Natural killer cell treated with Interleukin-12 subunit alpha and Interleukin-12 subunit beta and Interleukin-15 and Interleukin-18, amount 100 ng/mL, for 72 hours (primary cell): ENCODE data around the gene MROH2A. TPM values are rescaled to one million over a fixed set of nuclear protein-coding genes. Genes with fewer than 3 reads are reported as not detected.

ENCODE experiments used
- ATAC-seq, 2 donors: fragments of 150-1000 bp; cut with Tn5 transposase in 1 of 2; sonication (Bioruptor Pico), chemical (Tn5 transposase) in 1 of 2; 2 replicates each; pipeline ENCODE4 v1.10.0; 2021
- DNase-seq: peaks from one replicate; pipeline ENCODE4 v3.0.0; 2022; ENCODE audit warnings: low spot score
- H3K27ac Mint-ChIP-seq, 2 donors: 1 replicate in 1 of 2; 2 replicates in 1 of 2; pipeline ENCODE4 v1.8.0; 2022; ENCODE audit warnings: mixed read lengths in 2 of 2, mild to moderate bottlenecking in 1 of 2, moderate library complexity in 1 of 2
- H3K27me3 Mint-ChIP-seq, 2 donors: 1 replicate in 1 of 2; 2 replicates in 1 of 2; pipeline ENCODE4 v1.8.0; 2022; ENCODE audit warnings: mixed read lengths in 2 of 2
- H3K36me3 Mint-ChIP-seq: one replicate; pipeline ENCODE4 v1.8.0; 2022; ENCODE audit warnings: mixed read lengths
- H3K4me1 Mint-ChIP-seq, 2 donors: 1 replicate in 1 of 2; 2 replicates in 1 of 2; pipeline ENCODE4 v1.8.0; 2022; ENCODE audit warnings: low read depth in 2 of 2, mixed read lengths in 2 of 2, mild to moderate bottlenecking in 1 of 2
- H3K4me3 Mint-ChIP-seq: one replicate; pipeline ENCODE4 v1.8.0; 2022; ENCODE audit warnings: mixed read lengths
- H3K9me3 Mint-ChIP-seq: 2 replicates; pipeline ENCODE4 v1.8.0; 2022; ENCODE audit warnings: mixed read lengths
- total RNA-seq, 2 donors: library from RNA; stranded (reverse); gene quantifications; one replicate each; pipeline ENCODE4 v1.2.3, GENCODE V29; 2022

Gene MROH2A
- total RNA-seq, 2 donors from 2014 or later = not detected

GRCh38 chr2:233756429-233757081 is 21.6 kb upstream of the MROH2A start:
- DNase-seq (no peak), ATAC-seq (no peak)
- Mint-ChIP-seq H3K36me3 (no peaks in the 10 kb centered on the region), H3K4me1 (no peaks in the 10 kb centered on the region), H3K27me3 (peaks cover 6 to 14% of the 10 kb centered on the region in 2 donors), H3K9me3 (no peaks in the 10 kb centered on the region), H3K27ac (no peak overlapping the region), H3K4me3 (no peak overlapping the region)

- no peaks in the 10 kb centered on the region for H3K36me3 Mint-ChIP-seq
- no peaks in the 10 kb centered on the region for H3K9me3 Mint-ChIP-seq
- no peak overlapping the region for H3K27ac Mint-ChIP-seq
- no peak overlapping the region for H3K4me3 Mint-ChIP-seq
- no peak for DNase-seq
- H3K27me3 Mint-ChIP-seq = peaks cover 6 to 9% of the 10 kb centered on the region in 2 donors
- H3K4me1 Mint-ChIP-seq = no peaks in the 10 kb centered on the region
- ATAC-seq = no peak
Observed at GRCh38 chr2:233758141-233758540, 20.0 kb upstream of the MROH2A start.

- H3K27ac Mint-ChIP-seq = no peak overlapping the region
- H3K9me3 Mint-ChIP-seq = no peaks in the 10 kb centered on the region
- no peaks in the 10 kb centered on the region for H3K36me3 Mint-ChIP-seq
- peaks cover 13 to 14% of the 10 kb centered on the region in 2 donors for H3K27me3 Mint-ChIP-seq
- no peak overlapping the region for H3K4me3 Mint-ChIP-seq
- H3K4me1 Mint-ChIP-seq = no peaks in the 10 kb centered on the region
- no peak for DNase-seq
- no peak for ATAC-seq
Observed at GRCh38 chr2:233758849-233759248, 19.3 kb upstream of the MROH2A start.

GRCh38 chr2:233760043-233760442 is 18.1 kb upstream of the MROH2A start, which contains the start of gene UGT1A1:
Gene UGT1A1, plus strand, starts transcription at chr2:233760270. Its CDS starts 18 bp downstream, at chr2:233760288.
- ATAC-seq = no peak
- Mint-ChIP-seq H3K9me3 (no peaks in the 10 kb centered on the region), H3K27me3 (peaks cover 18 to 20% of the 10 kb centered on the region in 2 donors), H3K4me3 (no peak within 1 kb of the TSS), H3K27ac (no peak within 1 kb of the TSS), H3K36me3 (no peaks in the 10 kb centered on the region), H3K4me1 (no peaks in the 10 kb centered on the region)
- no peak for DNase-seq

GRCh38 chr2:233761040-233761769 is 16.9 kb upstream of the MROH2A start:
- no peak overlapping the region for H3K4me3 Mint-ChIP-seq
- ATAC-seq (no peak), DNase-seq (no peak)
- H3K4me1 Mint-ChIP-seq = no peaks in the 10 kb centered on the region
- peaks cover 20 to 21% of the 10 kb centered on the region in 2 donors for H3K27me3 Mint-ChIP-seq
- H3K27ac Mint-ChIP-seq = no peak overlapping the region
- H3K9me3 Mint-ChIP-seq = no peaks in the 10 kb centered on the region
- H3K36me3 Mint-ChIP-seq = no peaks in the 10 kb centered on the region

- DNase-seq (no peak), ATAC-seq (no peak)
- H3K36me3 Mint-ChIP-seq = no peaks in the 10 kb centered on the region
- H3K4me3 Mint-ChIP-seq = no peak overlapping the region
- no peaks in the 10 kb centered on the region for H3K9me3 Mint-ChIP-seq
- H3K27ac Mint-ChIP-seq = no peak overlapping the region
- peaks cover 21 to 38% of the 10 kb centered on the region in 2 donors for H3K27me3 Mint-ChIP-seq
- no peaks in the 10 kb centered on the region for H3K4me1 Mint-ChIP-seq
Observed at GRCh38 chr2:233764264-233764663, 13.9 kb upstream of the MROH2A start.

GRCh38 chr2:233764761-233765160 is 13.4 kb upstream of the MROH2A start:
- DNase-seq (no peak), ATAC-seq (no peak)
- H3K36me3 Mint-ChIP-seq = no peaks in the 10 kb centered on the region
- no peak overlapping the region for H3K27ac Mint-ChIP-seq
- no peak overlapping the region for H3K4me3 Mint-ChIP-seq
- H3K27me3 Mint-ChIP-seq = peaks cover 23 to 42% of the 10 kb centered on the region in 2 donors
- H3K4me1 Mint-ChIP-seq = no peaks in the 10 kb centered on the region
- H3K9me3 Mint-ChIP-seq = no peaks in the 10 kb centered on the region

GRCh38 chr2:233766416-233766815 is 11.7 kb upstream of the MROH2A start:
- ATAC-seq = no peak
- DNase-seq = no peak
- peaks cover 23 to 48% of the 10 kb centered on the region in 2 donors for H3K27me3 Mint-ChIP-seq
- no peaks in the 10 kb centered on the region for H3K9me3 Mint-ChIP-seq
- H3K4me3 Mint-ChIP-seq = no peak overlapping the region
- no peak overlapping the region for H3K27ac Mint-ChIP-seq
- no peaks in the 10 kb centered on the region for H3K4me1 Mint-ChIP-seq
- H3K36me3 Mint-ChIP-seq = no peaks in the 10 kb centered on the region

GRCh38 chr2:233768076-233768475 is 10.1 kb upstream of the MROH2A start:
- ATAC-seq (no peak), DNase-seq (no peak)
- peaks cover 23 to 52% of the 10 kb centered on the region in 2 donors for H3K27me3 Mint-ChIP-seq
- H3K9me3 Mint-ChIP-seq = no peaks in the 10 kb centered on the region
- no peaks in the 10 kb centered on the region for H3K36me3 Mint-ChIP-seq
- no peak overlapping the region for H3K27ac Mint-ChIP-seq
- H3K4me3 Mint-ChIP-seq = no peak overlapping the region
- no peaks in the 10 kb centered on the region for H3K4me1 Mint-ChIP-seq

- H3K27me3 Mint-ChIP-seq = peaks cover 16 to 41% of the 10 kb centered on the region in 2 donors
- no peaks in the 10 kb centered on the region for H3K36me3 Mint-ChIP-seq
- DNase-seq (no peak), ATAC-seq (peak in 1 of 2 donors; percentile 11)
- H3K9me3 Mint-ChIP-seq = no peaks in the 10 kb centered on the region
- H3K4me3 Mint-ChIP-seq = no peak overlapping the region
- H3K4me1 Mint-ChIP-seq = no peaks in the 10 kb centered on the region
- H3K27ac Mint-ChIP-seq = no peak overlapping the region
Observed at GRCh38 chr2:233769260-233769659, 8.9 kb upstream of the MROH2A start.

GRCh38 chr2:233772153-233772552 is 6.0 kb upstream of the MROH2A start:
- Mint-ChIP-seq H3K4me1 (no peaks in the 10 kb centered on the region), H3K9me3 (no peaks in the 10 kb centered on the region), H3K27me3 (peaks cover 18 to 45% of the 10 kb centered on the region in 2 donors), H3K27ac (no peak overlapping the region), H3K4me3 (no peak overlapping the region), H3K36me3 (peaks cover 4% of the 10 kb centered on the region)
- no peak for DNase-seq
- no peak for ATAC-seq

GRCh38 chr2:233772583-233772982 is 5.5 kb upstream of the MROH2A start:
- Mint-ChIP-seq H3K27me3 (peaks cover 20 to 41% of the 10 kb centered on the region in 2 donors), H3K9me3 (no peaks in the 10 kb centered on the region), H3K27ac (no peak overlapping the region), H3K36me3 (peaks cover 4% of the 10 kb centered on the region), H3K4me1 (no peaks in the 10 kb centered on the region), H3K4me3 (no peak overlapping the region)
- ATAC-seq (no peak), DNase-seq (no peak)

GRCh38 chr2:233773854-233774253 is 4.3 kb upstream of the MROH2A start:
- Mint-ChIP-seq H3K36me3 (peaks cover 4% of the 10 kb centered on the region), H3K27ac (no peak overlapping the region), H3K4me3 (no peak overlapping the region), H3K9me3 (no peaks in the 10 kb centered on the region), H3K27me3 (peaks cover 22 to 35% of the 10 kb centered on the region in 2 donors), H3K4me1 (no peaks in the 10 kb centered on the region)
- DNase-seq (no peak), ATAC-seq (no peak)

- Mint-ChIP-seq H3K36me3 (peaks cover 4% of the 10 kb centered on the region), H3K27ac (no peak overlapping the region), H3K4me3 (no peak overlapping the region), H3K4me1 (no peaks in the 10 kb centered on the region), H3K27me3 (peaks cover 20 to 34% of the 10 kb centered on the region in 2 donors), H3K9me3 (no peaks in the 10 kb centered on the region)
- ATAC-seq = no peak
- no peak for DNase-seq
Observed at GRCh38 chr2:233775414-233775813, 2.7 kb upstream of the MROH2A start.
